CD4-positive, alpha-beta T cell treated with Interleukin-4 for 1 hour (primary cell): ENCODE results near the gene PSME3IP1.
"Not testable (repeated sequence)": the region's sequence is repeated elsewhere in the genome, so short reads cannot be mapped to it uniquely, and the experiment has no call there.

ENCODE experiments used
- DNase-seq, 2 donors: peaks; one replicate each; pipeline ENCODE4 v3.0.0-alpha.2; 2020 to 2022

The PSME3IP1 gene

GRCh38 chr16:57185945-57186871, at the start of gene PSME3IP1, which contains the start of gene RSPRY1:
PSME3IP1 (minus strand) TSS chr16:57186039; CDS start chr16:57173854, 12,185 bp downstream.
RSPRY1 (plus strand) TSS chr16:57186329; CDS start chr16:57204659, 18,330 bp downstream.
- DNase-seq = peak; percentile 100

- DNase-seq = no peak
Observed at GRCh38 chr16:57235128-57236021, 49.5 kb upstream of the PSME3IP1 start.

GRCh38 chr16:57234707-57235092, 48.9 kb upstream of the PSME3IP1 start:
- DNase-seq = no peak

GRCh38 chr16:57233944-57234706, 48.3 kb upstream of the PSME3IP1 start:
- no peak for DNase-seq

GRCh38 chr16:57231821-57232350, 46.0 kb upstream of the PSME3IP1 start:
- DNase-seq = no peak

GRCh38 chr16:57229079-57229478, 43.2 kb upstream of the PSME3IP1 start:
- DNase-seq = no peak

- no peak for DNase-seq
Observed at GRCh38 chr16:57226701-57227621, 41.1 kb upstream of the PSME3IP1 start.

GRCh38 chr16:57225978-57226377, 40.1 kb upstream of the PSME3IP1 start:
- no peak for DNase-seq

- no peak for DNase-seq
Observed at GRCh38 chr16:57224651-57225335, 39.0 kb upstream of the PSME3IP1 start.

- no peak for DNase-seq
Observed at GRCh38 chr16:57223057-57223456, 37.2 kb upstream of the PSME3IP1 start.

- DNase-seq = no peak
Observed at GRCh38 chr16:57216968-57217367, 31.1 kb upstream of the PSME3IP1 start.

- no peak for DNase-seq
Observed at GRCh38 chr16:57213462-57213861, 27.6 kb upstream of the PSME3IP1 start.

- no peak for DNase-seq
Observed at GRCh38 chr16:57209780-57210179, 23.9 kb upstream of the PSME3IP1 start.

- DNase-seq = no peak
Observed at GRCh38 chr16:57208926-57209325, 23.1 kb upstream of the PSME3IP1 start.

GRCh38 chr16:57204675-57205074, 18.8 kb upstream of the PSME3IP1 start:
- no peak for DNase-seq

GRCh38 chr16:57203451-57203850, 17.6 kb upstream of the PSME3IP1 start:
- no peak for DNase-seq

- no peak for DNase-seq
Observed at GRCh38 chr16:57202095-57202886, 16.5 kb upstream of the PSME3IP1 start.

- DNase-seq = not testable (repeated sequence)
Observed at GRCh38 chr16:57200926-57201325, 15.1 kb upstream of the PSME3IP1 start.

GRCh38 chr16:57200321-57200720, 14.5 kb upstream of the PSME3IP1 start:
- not testable (repeated sequence) for DNase-seq

- no peak for DNase-seq
Observed at GRCh38 chr16:57196753-57197152, 10.9 kb upstream of the PSME3IP1 start.
